ENCODE results near the gene CST3. TPM values are rescaled to one million over a fixed set of nuclear protein-coding genes. Genes with fewer than 3 reads are reported as not detected.

The CST3 gene
- total and polyA plus RNA-seq, 10 of the 15 experiments (the other 5 are each of a cell fraction or from before 2014, with no cell fraction given) = 11.8 to 127 (median 57.8) TPM

Other genes with a start within 250 kb of the CST3 start
Only the 7 nearest of the 10 such genes appear.
- not detected in 2 replicates for gene CST11, start 185.1 kb downstream of the CST3 start, total RNA-seq (2014; rRNA removed)
- not detected in 2 replicates for gene CST11, start 185.1 kb downstream of the CST3 start, total RNA-seq (2014; rRNA removed; fragmentation: Illumina TruSeq; extraction: Trizol)
- not detected in 2 replicates for gene CST11, start 185.1 kb downstream of the CST3 start, total RNA-seq (2021)
- 0.33 and 0.35 TPM in 2 replicates for gene CST11, start 185.1 kb downstream of the CST3 start, polyA plus RNA-seq (2011; rRNA removed)
- gene CST11, start 185.1 kb downstream of the CST3 start, polyA plus RNA-seq (2014; fragmentation: Illumina TruSeq; extraction: Trizol) = not detected in 2 replicates
- gene CST11, start 185.1 kb downstream of the CST3 start, polyA plus RNA-seq (2014; fragmentation: Nextera tagmentation; extraction: Ambion mirVana) = not detected
- gene CST11, start 185.1 kb downstream of the CST3 start, polyA plus RNA-seq (2014; rRNA removed) = not detected in 2 replicates
- gene CST11, start 185.1 kb downstream of the CST3 start, polyA plus RNA-seq (2016; fragmentation: Nextera tagmentation; extraction: Ambion mirVana) = not detected
- gene CST8, start 146.8 kb downstream of the CST3 start, total RNA-seq (2014; rRNA removed) = not detected in 2 replicates
- gene CST8, start 146.8 kb downstream of the CST3 start, total RNA-seq (2014; rRNA removed; fragmentation: Illumina TruSeq; extraction: Trizol) = not detected in 2 replicates
- gene CST8, start 146.8 kb downstream of the CST3 start, total RNA-seq (2021) = not detected in 2 replicates
- gene CST8, start 146.8 kb downstream of the CST3 start, polyA plus RNA-seq (2011; rRNA removed) = not detected in 2 replicates
- not detected in 2 replicates for gene CST8, start 146.8 kb downstream of the CST3 start, polyA plus RNA-seq (2014; fragmentation: Illumina TruSeq; extraction: Trizol)
- not detected for gene CST8, start 146.8 kb downstream of the CST3 start, polyA plus RNA-seq (2014; fragmentation: Nextera tagmentation; extraction: Ambion mirVana)
- not detected in 2 replicates for gene CST8, start 146.8 kb downstream of the CST3 start, polyA plus RNA-seq (2014; rRNA removed)
- gene CST8, start 146.8 kb downstream of the CST3 start, polyA plus RNA-seq (2016; fragmentation: Nextera tagmentation; extraction: Ambion mirVana) = not detected
- not detected in 2 replicates for gene CST9L, start 69.5 kb downstream of the CST3 start, total RNA-seq (2014; rRNA removed)
- gene CST9L, start 69.5 kb downstream of the CST3 start, total RNA-seq (2014; rRNA removed; fragmentation: Illumina TruSeq; extraction: Trizol) = not detected in 2 replicates
- not detected in 2 replicates for gene CST9L, start 69.5 kb downstream of the CST3 start, total RNA-seq (2021)
- gene CST9L, start 69.5 kb downstream of the CST3 start, polyA plus RNA-seq (2011; rRNA removed) = not detected in 2 replicates
- gene CST9L, start 69.5 kb downstream of the CST3 start, polyA plus RNA-seq (2014; fragmentation: Illumina TruSeq; extraction: Trizol) = not detected in 2 replicates
- gene CST9L, start 69.5 kb downstream of the CST3 start, polyA plus RNA-seq (2014; fragmentation: Nextera tagmentation; extraction: Ambion mirVana) = not detected
- gene CST9L, start 69.5 kb downstream of the CST3 start, polyA plus RNA-seq (2014; rRNA removed) = not detected in 2 replicates
- gene CST9L, start 69.5 kb downstream of the CST3 start, polyA plus RNA-seq (2016; fragmentation: Nextera tagmentation; extraction: Ambion mirVana) = not detected
- not detected in 2 replicates for gene CST9, start 32.0 kb downstream of the CST3 start, total RNA-seq (2014; rRNA removed)
- gene CST9, start 32.0 kb downstream of the CST3 start, total RNA-seq (2014; rRNA removed; fragmentation: Illumina TruSeq; extraction: Trizol) = not detected in 2 replicates
- not detected in 2 replicates for gene CST9, start 32.0 kb downstream of the CST3 start, total RNA-seq (2021)
- gene CST9, start 32.0 kb downstream of the CST3 start, polyA plus RNA-seq (2011; rRNA removed) = not detected in 2 replicates
- gene CST9, start 32.0 kb downstream of the CST3 start, polyA plus RNA-seq (2014; fragmentation: Illumina TruSeq; extraction: Trizol) = not detected in 2 replicates
- not detected for gene CST9, start 32.0 kb downstream of the CST3 start, polyA plus RNA-seq (2014; fragmentation: Nextera tagmentation; extraction: Ambion mirVana)
- not detected in 2 replicates for gene CST9, start 32.0 kb downstream of the CST3 start, polyA plus RNA-seq (2014; rRNA removed)
- gene CST9, start 32.0 kb downstream of the CST3 start, polyA plus RNA-seq (2016; fragmentation: Nextera tagmentation; extraction: Ambion mirVana) = not detected
- gene CST4, start 51.1 kb upstream of the CST3 start, total RNA-seq (2014; rRNA removed) = not detected in 2 replicates
- not detected in 2 replicates for gene CST4, start 51.1 kb upstream of the CST3 start, total RNA-seq (2014; rRNA removed; fragmentation: Illumina TruSeq; extraction: Trizol)
- not detected in 2 replicates for gene CST4, start 51.1 kb upstream of the CST3 start, total RNA-seq (2021)
- not detected in 2 replicates for gene CST4, start 51.1 kb upstream of the CST3 start, polyA plus RNA-seq (2011; rRNA removed)
- gene CST4, start 51.1 kb upstream of the CST3 start, polyA plus RNA-seq (2014; fragmentation: Illumina TruSeq; extraction: Trizol) = not detected in 2 replicates
- not detected for gene CST4, start 51.1 kb upstream of the CST3 start, polyA plus RNA-seq (2014; fragmentation: Nextera tagmentation; extraction: Ambion mirVana)
- not detected in 2 replicates for gene CST4, start 51.1 kb upstream of the CST3 start, polyA plus RNA-seq (2014; rRNA removed)
- not detected for gene CST4, start 51.1 kb upstream of the CST3 start, polyA plus RNA-seq (2016; fragmentation: Nextera tagmentation; extraction: Ambion mirVana)
- not detected in 2 replicates for gene CST1, start 113.0 kb upstream of the CST3 start, total RNA-seq (2014; rRNA removed)
- not detected in 2 replicates for gene CST1, start 113.0 kb upstream of the CST3 start, total RNA-seq (2014; rRNA removed; fragmentation: Illumina TruSeq; extraction: Trizol)
- not detected in 2 replicates for gene CST1, start 113.0 kb upstream of the CST3 start, total RNA-seq (2021)
- not detected in 2 replicates for gene CST1, start 113.0 kb upstream of the CST3 start, polyA plus RNA-seq (2011; rRNA removed)
- not detected in 2 replicates for gene CST1, start 113.0 kb upstream of the CST3 start, polyA plus RNA-seq (2014; fragmentation: Illumina TruSeq; extraction: Trizol)
- not detected for gene CST1, start 113.0 kb upstream of the CST3 start, polyA plus RNA-seq (2014; fragmentation: Nextera tagmentation; extraction: Ambion mirVana)
- not detected in 2 replicates for gene CST1, start 113.0 kb upstream of the CST3 start, polyA plus RNA-seq (2014; rRNA removed)
- gene CST1, start 113.0 kb upstream of the CST3 start, polyA plus RNA-seq (2016; fragmentation: Nextera tagmentation; extraction: Ambion mirVana) = not detected
- not detected in 2 replicates for gene CST2, start 188.8 kb upstream of the CST3 start, total RNA-seq (2014; rRNA removed)
- not detected in 2 replicates for gene CST2, start 188.8 kb upstream of the CST3 start, total RNA-seq (2014; rRNA removed; fragmentation: Illumina TruSeq; extraction: Trizol)
- gene CST2, start 188.8 kb upstream of the CST3 start, total RNA-seq (2021) = not detected in 2 replicates
- gene CST2, start 188.8 kb upstream of the CST3 start, polyA plus RNA-seq (2011; rRNA removed) = not detected in 2 replicates
- not detected in 2 replicates for gene CST2, start 188.8 kb upstream of the CST3 start, polyA plus RNA-seq (2014; fragmentation: Illumina TruSeq; extraction: Trizol)
- gene CST2, start 188.8 kb upstream of the CST3 start, polyA plus RNA-seq (2014; fragmentation: Nextera tagmentation; extraction: Ambion mirVana) = not detected
- gene CST2, start 188.8 kb upstream of the CST3 start, polyA plus RNA-seq (2014; rRNA removed) = not detected in 2 replicates
- not detected for gene CST2, start 188.8 kb upstream of the CST3 start, polyA plus RNA-seq (2016; fragmentation: Nextera tagmentation; extraction: Ambion mirVana)

Measured in GM12878 (cell line).